ENCODE data around the gene RTN3. TPM values are rescaled to one million over a fixed set of nuclear protein-coding genes. Genes with fewer than 3 reads are reported as not detected.

Gene RTN3
- polyA plus RNA-seq, 5 donors = 88.7 to 115 (median 112) TPM

GRCh38 chr11:63805844-63806415 is 124.6 kb downstream of the RTN3 start:
- DNase-seq = no peak

Other genes starting within 250 kb of the RTN3 start
- gene PLAAT5, start 190.3 kb upstream of the RTN3 start, polyA plus RNA-seq (ENCODE audit: insufficient read depth in 1 of 5, insufficient read length in 5 of 5, low replicate concordance in 1 of 5) = 1 to 10 TPM in 4 of 5 donors, under 1 TPM in 1; 0.96 to 1.3 (median 1.1) TPM
- gene LGALS12, start 175.4 kb upstream of the RTN3 start, polyA plus RNA-seq (ENCODE audit: insufficient read depth in 1 of 5, insufficient read length in 5 of 5, low replicate concordance in 1 of 5) = under 1 TPM; 0.14 to 0.32 (median 0.27) TPM
- 10 to 100 TPM in 1 of 5 donors, 1 to 10 TPM in 4; 6.2 to 10.9 (median 7.7) TPM for gene PLAAT4, start 144.7 kb upstream of the RTN3 start, polyA plus RNA-seq (ENCODE audit: insufficient read depth in 1 of 5, insufficient read length in 5 of 5, low replicate concordance in 1 of 5)
- under 1 TPM in 1 of 5 donors, not detected in 4; 0.14 TPM for gene PLAAT2, start 118.1 kb upstream of the RTN3 start, polyA plus RNA-seq (ENCODE audit: insufficient read depth in 1 of 5, insufficient read length in 5 of 5, low replicate concordance in 1 of 5)
- 10 to 100 TPM in 1 of 5 donors, 1 to 10 TPM in 4; 6.8 to 12.9 (median 8.9) TPM for gene PLAAT3, start 67.1 kb upstream of the RTN3 start, polyA plus RNA-seq (ENCODE audit: insufficient read depth in 1 of 5, insufficient read length in 5 of 5, low replicate concordance in 1 of 5)
- gene ATL3, start 10.1 kb upstream of the RTN3 start, polyA plus RNA-seq (ENCODE audit: insufficient read depth in 1 of 5, insufficient read length in 5 of 5, low replicate concordance in 1 of 5) = 10 to 100 TPM; 15.2 to 21.7 (median 19.0) TPM
- 10 to 100 TPM; 27.3 to 38.4 (median 34.5) TPM for gene ZFTA, start 87.3 kb downstream of the RTN3 start, polyA plus RNA-seq (ENCODE audit: insufficient read depth in 1 of 5, insufficient read length in 5 of 5, low replicate concordance in 1 of 5)
- gene SPINDOC, start 132.0 kb downstream of the RTN3 start, polyA plus RNA-seq (ENCODE audit: insufficient read depth in 1 of 5, insufficient read length in 5 of 5, low replicate concordance in 1 of 5) = 10 to 100 TPM; 28.3 to 48.4 (median 38.5) TPM
- 10 to 100 TPM; 27.0 to 35.1 (median 30.1) TPM for gene MARK2, start 157.6 kb downstream of the RTN3 start, polyA plus RNA-seq (ENCODE audit: insufficient read depth in 1 of 5, insufficient read length in 5 of 5, low replicate concordance in 1 of 5)
- 10 to 100 TPM in 4 of 5 donors, 1 to 10 TPM in 1; 8.9 to 20.7 (median 12.6) TPM for gene RCOR2, start 235.7 kb downstream of the RTN3 start, polyA plus RNA-seq (ENCODE audit: insufficient read depth in 1 of 5, insufficient read length in 5 of 5, low replicate concordance in 1 of 5)